ENCODE data around the gene DYNLRB1.
A peak's percentile ranks its signal among the peaks of the same experiment; 100 is the strongest.
"Not testable (repeated sequence)": the region's sequence is repeated elsewhere in the genome, so short reads cannot be mapped to it uniquely, and the experiment has no call there.

The DYNLRB1 gene

DNA sequence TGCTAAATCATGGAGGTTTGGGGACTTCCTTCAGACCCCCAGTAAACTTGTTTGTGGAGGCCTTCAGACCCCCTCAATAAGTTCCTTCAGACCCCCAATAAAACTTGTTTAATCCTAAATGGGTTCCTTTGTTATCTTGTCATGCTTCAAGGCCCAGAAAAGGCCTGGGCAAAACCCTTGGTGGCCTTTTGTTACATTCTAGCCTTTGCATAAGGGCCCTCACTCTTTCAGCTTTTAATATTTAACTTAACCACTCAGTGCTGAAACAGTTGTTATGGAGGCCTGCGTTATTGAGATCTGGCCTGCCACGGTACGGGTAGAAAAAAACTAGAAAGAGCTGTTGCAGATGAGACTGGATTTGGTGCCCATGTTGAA is 4.3 kb upstream of the DYNLRB1 start:
- no peak for DNase-seq (ENCODE audit: low read depth in 2 of 3, low spot score in 2 of 3)

DNA sequence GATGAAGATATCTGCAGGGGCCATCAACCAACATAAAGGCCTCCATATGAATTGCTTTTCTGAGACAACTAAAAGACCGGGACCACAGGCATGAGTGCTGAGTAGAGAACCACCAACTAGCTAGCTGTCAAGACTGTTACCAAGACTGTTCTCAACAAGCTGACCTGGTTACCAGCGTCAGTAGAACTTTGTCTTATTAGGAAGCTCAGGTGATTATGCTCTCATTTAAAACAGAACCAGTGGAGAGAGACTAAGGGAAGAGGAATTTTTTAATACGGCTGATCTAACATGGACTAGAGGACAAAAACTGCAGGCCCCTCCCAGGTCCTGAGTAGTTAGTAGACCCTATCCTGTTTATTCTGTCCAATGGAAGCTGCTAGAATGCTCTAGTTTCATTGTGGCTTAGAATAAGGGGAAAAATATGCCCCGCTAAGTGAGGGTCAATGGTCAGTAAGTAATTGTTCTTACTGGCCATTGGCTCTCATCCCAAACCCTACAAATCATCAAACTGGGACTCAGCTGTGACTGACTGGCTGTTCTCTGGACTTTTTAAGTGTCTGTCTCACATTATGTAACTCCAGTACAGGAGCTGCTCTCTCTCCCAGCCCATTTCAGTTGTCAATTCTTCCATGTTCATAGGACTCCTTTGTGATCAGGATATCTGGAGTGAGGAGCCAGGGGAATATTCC is 3.8 kb upstream of the DYNLRB1 start:
- no peak for DNase-seq (ENCODE audit: low read depth in 2 of 3, low spot score in 2 of 3)

DNA sequence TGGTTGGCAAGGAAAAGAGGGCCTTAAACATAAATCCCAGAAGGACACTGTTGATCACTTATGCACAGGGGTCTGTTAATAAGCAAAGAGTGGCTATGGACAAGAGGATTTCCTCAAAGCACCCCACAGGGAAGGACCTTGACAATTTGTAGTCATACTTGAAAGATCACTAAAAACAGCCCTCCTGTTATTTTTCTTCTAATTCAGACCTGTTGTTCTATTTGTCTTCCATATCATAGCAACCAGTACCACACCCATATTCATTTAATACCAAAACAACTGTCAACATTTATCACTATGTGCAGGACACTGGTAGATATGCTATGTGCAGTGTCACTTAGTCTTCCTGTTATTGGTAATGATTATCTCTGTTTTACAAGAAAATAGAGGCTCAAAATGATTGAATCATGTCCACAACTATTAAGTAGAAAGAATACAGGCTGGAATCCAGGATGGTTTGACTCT is 3.2 kb upstream of the DYNLRB1 start:
- DNase-seq (ENCODE audit: low read depth in 2 of 3, low spot score in 2 of 3), result no peak

DNA sequence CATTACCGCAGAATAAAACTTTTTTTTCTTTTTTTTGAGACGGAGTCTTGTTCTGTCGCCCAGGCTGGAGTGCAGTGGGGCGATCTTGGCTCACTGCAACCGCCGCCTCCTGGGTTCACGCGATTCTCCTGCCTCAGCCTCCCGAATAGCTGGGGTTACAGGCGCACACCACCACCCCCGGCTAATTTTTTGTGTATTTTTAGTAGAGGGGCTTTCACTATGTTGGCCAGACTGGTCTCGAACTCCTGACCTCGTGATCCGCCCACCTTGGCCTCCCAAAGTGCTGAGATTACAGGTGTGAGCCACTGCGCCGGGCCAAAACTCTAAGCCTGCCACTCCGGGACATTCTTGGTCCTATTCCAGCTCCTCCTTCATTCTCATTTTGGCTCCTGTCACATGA is 2.2 kb upstream of the DYNLRB1 start:
- DNase-seq (ENCODE audit: low read depth in 2 of 3, low spot score in 2 of 3), result not testable (repeated sequence)

DNA sequence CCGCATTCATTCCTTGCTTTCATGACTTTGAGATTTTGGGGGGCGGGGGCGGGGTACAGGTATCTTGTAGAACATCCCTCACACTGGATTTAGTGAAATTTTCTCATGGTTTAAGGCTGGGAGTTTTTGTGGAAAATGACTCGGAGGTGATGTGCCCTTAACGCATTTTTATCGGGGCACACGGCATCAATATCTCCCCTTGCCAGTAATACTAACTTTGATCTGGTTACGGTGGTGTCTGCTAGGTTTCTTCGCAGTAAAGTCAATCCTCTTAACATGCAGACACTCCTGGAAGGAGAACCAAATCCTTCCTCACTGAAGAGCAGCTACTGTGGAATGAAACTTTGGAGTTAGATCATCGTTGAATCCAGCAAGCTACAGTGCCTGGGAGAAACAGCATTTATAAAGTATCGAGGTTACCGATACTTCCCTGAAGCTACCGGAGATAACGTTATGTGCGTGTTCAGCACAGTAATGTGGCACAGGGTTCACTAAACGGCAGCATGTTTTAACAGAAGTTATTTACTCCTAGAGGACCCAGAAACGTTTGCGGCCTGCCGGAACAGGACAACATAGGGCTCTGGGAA is 1.2 kb upstream of the DYNLRB1 start:
- DNase-seq (ENCODE audit: low read depth in 2 of 3, low spot score in 2 of 3), result no peak

DNA sequence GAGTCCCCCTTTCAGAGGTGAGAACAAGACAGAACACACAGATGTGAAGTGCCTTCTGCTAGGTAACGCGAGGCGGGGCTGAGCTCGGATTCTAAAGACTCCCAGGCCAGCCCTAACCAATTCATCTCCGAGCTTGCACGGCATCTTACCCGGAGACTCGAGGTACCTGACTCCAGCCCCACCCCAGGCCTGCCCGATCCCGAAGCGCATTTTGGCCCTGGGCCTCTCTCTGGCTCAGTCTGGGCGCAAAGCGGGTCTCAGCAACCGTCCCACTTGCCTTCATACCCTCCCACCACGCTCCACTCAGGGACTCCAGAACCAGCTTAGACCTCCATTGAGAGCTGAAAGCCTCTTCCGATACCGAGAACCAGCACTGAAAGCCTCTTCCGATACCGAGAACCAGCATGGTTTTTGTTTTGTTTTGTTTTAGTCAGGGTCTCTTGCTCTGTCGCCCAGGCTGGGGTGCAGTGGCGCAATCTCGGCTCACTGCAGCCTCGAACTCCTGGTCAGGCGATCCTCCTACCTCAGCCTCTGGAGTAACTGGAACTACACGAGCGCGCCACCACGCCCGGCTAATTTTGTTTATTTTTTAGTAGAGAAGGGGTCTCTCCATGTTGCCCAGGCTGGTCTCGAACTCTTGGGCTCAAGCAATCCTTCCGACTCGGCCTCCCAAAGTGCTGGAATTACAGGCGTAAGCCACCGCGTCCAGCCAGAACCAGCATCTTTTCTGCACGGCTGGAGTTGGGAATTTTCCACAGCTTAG is 557 bp upstream of the DYNLRB1 start:
- peak; percentile 31 to 37 (median 36) for DNase-seq (ENCODE audit: low read depth in 2 of 3, low spot score in 2 of 3)

DNA sequence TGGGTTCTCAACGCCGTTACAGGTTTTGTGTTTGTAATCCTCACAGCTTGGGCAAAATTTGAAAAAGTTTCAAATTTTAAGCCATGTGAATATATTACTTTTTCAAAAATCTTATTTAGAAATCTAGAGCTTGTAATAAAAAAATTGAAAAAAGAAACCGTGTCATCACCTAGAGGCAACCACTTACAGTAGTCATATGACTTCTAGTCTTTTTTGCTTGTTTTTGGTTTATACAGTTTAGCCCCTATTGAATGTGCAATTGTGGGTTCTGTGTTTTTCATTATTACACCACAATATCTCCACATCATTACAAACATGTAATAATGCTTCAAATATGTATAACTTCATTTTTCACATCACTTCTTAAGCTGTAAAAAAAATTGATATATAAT is 888 bp downstream of the DYNLRB1 start:
- no peak for DNase-seq (ENCODE audit: low read depth in 2 of 3, low spot score in 2 of 3)

DNA sequence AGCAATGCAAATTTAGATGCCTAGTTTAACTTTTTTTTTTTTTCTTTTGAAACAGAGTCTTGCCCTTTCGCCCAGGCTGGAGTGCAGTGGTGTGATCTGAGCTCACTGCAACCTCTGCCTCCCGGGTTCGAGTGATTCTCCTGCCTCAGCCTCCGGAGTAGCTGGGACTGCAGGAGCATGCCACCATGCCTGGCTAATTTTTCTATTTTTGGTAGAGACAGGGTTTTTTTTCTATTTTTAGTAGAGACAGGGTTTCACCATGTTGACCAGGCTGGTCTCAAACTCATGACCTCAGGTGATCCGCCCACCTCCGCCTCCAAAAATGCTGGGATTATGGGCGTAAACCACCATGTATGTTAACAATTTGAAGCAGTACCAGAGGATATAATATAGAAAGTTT is 2.6 kb downstream of the DYNLRB1 start:
- not testable (repeated sequence) for DNase-seq (ENCODE audit: low read depth in 2 of 3, low spot score in 2 of 3)

DNA sequence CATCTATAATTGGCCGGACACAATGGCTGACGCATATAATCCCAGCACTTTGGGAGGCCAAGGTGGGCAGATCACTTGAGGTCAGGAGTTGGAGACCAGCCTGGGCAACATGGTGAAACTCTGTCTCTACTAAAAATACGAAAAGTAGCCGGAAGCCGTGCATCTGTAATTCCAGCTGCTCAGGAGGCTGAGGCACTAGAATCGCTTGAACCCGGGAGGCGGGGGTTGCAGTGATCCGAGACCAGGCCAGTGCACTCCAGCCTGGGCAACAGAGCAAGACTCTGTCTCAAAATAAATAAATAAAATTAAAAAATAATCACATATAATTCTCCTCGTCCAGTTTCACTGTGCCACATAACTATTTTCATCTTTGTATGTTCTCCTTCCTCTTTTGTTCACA is 3.6 kb downstream of the DYNLRB1 start:
- not testable (repeated sequence) for DNase-seq (ENCODE audit: low read depth in 2 of 3, low spot score in 2 of 3)

DNA sequence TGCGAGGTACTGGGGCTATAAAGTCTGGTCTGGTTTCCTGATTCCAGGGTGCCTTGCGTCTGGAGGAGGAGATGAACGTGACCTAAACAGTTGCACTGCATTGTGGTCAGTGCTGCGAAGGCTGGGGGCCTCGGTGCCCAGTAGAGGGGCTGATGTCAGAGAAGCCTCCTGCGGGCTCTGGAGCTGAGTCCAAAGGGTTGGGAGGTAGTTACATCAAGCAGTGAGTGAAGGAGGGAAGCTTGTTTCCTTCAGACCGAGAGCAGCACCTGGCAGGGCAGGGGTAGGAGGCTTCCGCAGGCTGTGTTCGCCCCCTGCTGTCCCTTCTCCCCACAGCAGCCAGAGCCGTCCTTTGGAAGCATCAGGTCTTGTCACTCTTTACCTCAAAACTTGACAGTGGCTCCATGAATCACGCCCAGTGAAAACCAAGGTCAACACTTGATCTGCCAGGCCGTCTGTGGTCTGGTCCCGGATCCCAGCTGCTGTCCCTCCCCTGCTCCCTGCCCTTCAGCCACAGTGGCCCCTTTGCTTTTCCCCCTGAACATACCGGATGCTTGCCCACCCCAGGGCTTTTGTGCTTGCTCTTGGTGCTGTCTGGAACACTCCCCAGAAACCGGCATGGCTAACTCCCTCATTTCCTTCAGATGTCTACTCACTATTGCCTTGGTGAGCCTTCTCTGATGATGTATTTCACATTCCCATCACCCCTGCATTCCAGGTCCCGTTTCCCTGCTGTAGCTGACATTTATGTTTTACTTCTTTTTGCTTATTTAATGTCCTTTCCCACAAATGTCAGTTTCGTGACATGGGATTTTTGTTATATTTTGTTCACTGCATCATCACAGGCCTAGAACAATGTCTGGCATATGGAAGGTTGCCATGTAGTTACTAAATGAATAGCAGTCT is 7.0 kb downstream of the DYNLRB1 start:
- DNase-seq (ENCODE audit: low read depth in 2 of 3, low spot score in 2 of 3), result peak in 2 of 3 experiments; percentile 6 to 24

DNA sequence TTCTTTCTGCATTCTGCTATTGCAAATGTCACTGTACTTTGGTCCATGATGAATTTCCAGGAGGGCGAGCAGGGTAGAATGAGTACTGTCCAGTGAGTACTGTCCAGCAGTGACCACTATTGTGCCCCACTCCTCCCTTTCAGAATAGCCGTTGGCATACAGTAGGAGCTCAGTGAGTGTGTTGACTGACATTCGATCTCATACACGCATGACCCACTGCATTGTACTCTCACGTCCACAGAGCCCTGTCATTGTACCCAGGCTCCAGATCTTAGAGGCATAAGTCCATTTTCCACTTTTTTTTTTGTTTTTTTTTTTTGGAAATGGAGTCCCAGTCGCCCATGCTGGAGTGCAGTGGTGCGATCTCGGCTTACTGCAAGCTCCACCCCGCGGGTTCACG is 8.2 kb downstream of the DYNLRB1 start:
- DNase-seq (ENCODE audit: low read depth in 2 of 3, low spot score in 2 of 3), result no peak

DNA sequence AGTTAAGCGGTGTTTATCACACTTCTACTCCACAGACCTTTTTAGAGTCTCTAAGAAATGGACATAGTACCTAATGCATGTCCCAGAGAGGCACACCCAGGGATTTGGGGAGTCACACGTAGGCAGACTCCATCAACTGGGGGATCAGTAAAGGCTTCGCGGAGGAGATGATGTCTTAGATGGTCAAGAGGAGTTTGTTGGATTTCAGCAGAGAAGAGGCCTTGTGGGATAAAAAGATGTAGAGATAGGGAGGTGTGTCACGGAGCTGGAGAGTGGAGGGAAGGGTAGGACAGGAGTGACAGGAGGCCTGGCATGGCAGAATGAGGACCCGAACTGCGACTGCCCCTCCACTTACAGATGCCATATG is 9.1 kb downstream of the DYNLRB1 start:
- no peak for DNase-seq (ENCODE audit: low read depth in 2 of 3, low spot score in 2 of 3)

DNA sequence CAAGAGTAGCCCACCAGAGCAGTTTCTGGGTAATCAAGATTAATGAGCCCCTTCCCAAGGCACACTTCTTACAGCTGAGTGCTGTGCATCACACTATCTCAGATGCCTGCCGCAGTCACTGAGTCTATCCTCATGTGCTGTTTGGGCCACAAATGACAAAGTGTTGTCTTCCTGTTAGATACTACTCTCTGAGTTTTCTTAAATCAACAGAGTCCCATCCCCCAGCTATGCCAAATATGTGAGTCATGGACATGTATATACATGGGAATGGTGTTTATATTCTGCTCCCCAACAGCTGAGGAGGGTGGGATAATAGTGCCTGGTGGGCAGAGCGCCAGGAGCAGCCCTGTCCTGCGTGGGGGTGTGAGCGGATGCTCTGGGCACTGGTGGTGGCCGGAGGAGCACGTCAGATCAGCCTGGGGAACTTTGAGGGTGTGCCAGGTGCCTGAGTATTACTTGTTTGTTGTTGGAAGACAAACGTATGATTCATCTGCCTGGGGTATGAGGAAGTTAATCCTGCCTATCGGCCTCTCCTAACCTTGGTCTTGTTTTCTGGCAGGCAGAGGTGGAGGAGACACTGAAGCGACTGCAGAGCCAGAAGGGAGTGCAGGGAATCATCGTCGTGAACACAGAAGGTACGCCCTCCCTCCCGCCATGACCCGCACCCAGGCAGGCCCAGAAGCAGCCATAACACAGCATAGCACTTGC is 9.6 kb downstream of the DYNLRB1 start:
- no peak for DNase-seq (ENCODE audit: low read depth in 2 of 3, low spot score in 2 of 3)

DNA sequence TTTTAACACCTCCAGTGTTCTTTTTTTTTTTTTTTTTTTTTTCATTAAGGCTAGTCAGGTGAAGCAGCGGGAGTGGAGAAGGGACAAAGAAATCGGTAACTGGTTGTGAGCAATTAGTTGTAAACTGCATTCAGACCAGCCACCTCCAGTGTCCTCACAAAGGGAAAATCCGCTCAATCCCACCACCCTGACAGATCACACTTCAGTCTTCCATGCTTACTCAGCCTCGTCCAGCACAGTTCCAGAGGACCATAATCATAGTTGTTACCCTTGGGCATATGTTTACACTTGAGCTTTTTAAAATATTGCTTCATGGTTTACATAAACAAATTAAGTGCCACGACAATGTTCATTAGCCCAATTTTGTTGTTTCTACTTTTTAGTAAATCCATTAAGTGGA is 10.2 kb downstream of the DYNLRB1 start:
- DNase-seq (ENCODE audit: low read depth in 2 of 3, low spot score in 2 of 3), result no peak

DNA sequence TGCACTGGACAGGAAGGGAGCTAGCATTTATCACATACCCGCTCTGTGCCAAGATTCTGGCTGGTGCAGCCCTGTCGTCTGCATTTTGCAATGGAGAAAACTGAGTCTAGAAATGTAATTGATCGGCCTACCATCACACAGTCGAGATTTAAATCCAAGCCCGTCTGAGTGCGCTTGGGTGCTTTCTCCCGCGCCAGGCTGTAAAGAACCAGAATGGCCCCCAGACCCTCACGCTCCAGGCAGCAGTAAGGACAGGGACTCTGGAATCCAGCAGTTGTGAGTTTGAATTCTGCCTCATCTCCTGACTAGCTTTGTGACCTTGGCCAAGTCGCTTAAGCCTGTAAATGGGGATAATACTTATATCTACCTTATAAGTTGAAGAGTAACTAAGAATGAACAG is 10.8 kb downstream of the DYNLRB1 start:
- DNase-seq (ENCODE audit: low read depth in 2 of 3, low spot score in 2 of 3), result no peak

DNA sequence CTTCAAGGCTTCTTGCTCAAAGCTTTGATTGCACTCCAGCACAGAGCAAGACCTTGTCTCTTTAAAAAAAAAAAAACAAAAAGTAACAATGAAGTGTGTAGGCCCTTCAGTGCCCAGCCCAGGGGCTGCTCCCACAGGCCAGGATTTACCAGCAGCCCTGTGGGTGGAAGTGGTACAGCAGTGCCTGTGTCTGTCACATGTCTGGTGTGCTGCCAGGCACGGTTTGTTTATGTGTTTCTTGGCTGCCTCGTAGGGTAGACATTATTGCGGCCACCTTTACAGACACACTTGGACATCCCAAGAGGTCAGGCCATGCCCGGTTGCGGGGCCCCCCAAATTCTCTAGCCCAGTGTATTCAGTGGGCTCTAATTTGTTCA is 12.7 kb downstream of the DYNLRB1 start:
- no peak for DNase-seq (ENCODE audit: low read depth in 2 of 3, low spot score in 2 of 3)

DNA sequence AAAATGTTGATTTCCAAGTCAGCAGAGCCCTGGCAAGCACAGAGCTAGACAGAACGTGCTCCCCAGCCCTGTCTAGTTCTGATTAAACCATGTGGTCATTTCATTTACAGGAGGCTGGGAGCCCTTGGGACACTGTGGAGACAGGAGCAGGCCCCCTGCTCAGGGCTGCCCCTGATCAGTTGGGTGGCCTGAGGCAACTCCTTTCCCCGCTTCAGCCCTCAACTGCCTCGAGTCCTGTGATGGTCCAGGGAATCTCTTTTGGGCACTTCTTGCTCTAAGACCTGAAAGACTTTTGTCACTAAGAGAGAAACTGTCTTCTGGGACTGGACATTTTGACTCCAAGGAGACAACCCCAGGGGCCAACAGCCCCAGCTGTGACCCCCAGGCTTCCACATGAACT is 13.5 kb downstream of the DYNLRB1 start:
- no peak for DNase-seq (ENCODE audit: low read depth in 2 of 3, low spot score in 2 of 3)

DNA sequence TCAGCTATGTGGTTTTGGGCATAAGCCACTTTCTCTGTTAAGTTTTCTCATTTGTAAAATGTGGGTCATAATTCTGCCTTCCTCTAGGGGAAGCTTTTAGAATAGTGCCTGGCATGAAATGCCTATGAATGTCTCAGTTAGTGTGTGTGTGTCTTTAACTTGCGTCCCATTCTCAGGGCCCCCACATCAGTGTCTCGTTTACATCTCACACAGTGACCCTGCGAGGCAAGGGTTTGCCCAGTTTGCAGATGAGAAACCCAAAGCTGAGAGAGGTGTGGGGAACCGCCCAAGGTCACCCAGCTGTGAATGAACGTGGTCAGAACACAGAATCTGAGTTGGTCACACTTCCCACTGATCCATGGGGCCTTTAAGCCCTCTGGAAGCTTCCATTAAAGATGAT is 14.1 kb downstream of the DYNLRB1 start:
- DNase-seq (ENCODE audit: low read depth in 2 of 3, low spot score in 2 of 3), result no peak

DNA sequence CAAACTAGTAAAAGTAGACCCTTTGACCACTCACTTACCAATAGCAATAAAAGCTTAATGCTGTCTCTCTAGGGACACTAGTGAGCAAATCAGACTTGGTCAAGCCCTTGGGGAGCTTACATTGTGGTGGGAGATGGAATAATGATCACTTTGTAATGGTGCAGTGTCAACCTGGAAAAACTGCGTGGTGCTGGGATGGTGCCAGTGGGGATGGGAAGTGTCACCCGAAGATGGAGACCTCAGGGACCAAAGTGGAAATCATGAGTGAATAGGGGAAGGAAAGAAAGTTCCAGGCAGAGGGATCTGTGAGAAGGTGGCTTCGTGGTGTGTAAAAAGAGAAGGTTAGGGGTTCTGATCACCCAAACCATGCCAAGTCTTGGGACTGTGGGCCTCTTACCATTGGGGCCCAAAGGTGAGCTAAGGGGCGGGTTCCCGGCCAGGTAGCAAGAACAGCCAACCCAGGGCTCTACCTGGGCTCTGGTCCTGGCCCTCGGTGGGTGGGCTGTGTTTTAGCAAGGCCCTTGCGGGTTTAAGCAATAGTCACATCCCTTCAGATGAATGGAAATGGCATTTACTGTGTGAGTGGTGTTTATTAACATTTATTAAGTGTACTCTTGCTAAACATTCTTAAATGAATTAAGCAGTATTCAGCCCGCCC is 15.5 kb downstream of the DYNLRB1 start:
- no peak for DNase-seq (ENCODE audit: low read depth in 2 of 3, low spot score in 2 of 3)

DNA sequence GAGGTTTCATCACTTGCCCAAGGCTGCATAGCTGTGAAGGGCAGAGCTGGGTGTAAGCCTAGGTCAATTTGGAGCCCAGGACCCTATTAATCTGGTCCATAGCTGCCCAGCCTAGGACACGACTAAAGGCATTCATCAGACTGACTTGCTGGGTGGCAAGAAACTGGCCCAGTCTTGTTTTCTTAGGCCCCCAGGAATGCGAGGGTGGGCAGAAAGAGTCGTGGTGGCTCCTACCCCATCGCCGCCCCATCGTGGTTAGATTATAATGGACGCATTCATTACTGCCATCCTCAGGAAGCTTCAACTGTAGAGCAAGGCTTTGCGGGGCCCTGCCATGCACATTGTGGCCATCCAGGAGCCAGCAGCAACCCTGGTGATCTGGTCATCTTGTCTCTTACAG is 16.1 kb downstream of the DYNLRB1 start:
- DNase-seq (ENCODE audit: low read depth in 2 of 3, low spot score in 2 of 3), result no peak
